ENCODE data around the gene GHRHR.

Gene GHRHR

DNA sequence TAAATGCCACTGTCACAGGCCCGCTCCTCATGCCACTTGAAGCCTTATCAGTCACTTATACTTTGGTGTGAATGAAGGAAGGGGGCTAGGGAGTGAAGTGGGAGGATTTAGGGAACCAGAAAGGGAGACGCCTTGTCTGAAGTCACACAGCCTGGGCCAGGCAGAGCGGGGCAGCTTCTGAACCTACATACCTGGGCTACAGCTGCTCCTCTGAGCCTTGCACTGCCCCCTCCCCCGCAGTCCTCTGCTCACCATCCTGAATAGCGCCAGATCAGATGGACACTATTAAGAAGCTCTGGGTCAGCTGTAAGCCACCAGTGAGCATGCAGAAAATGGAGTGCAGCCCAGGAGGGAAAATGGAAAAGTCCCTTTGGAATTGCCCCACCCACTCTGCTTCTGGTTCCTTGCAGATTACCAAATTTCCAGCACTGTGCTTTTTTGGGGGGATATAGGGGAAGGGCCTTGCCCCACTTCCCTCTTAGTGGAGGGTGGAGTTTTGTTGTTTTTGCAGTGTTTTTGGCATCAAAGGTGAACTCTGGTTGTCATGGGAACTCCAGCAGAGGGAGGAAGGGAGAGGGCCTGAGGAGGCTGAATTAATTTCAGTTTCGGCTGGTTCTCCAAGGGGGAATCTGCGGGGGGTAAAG lies 53.4 kb downstream of the GHRHR start:
- DNase-seq: no peak

DNA sequence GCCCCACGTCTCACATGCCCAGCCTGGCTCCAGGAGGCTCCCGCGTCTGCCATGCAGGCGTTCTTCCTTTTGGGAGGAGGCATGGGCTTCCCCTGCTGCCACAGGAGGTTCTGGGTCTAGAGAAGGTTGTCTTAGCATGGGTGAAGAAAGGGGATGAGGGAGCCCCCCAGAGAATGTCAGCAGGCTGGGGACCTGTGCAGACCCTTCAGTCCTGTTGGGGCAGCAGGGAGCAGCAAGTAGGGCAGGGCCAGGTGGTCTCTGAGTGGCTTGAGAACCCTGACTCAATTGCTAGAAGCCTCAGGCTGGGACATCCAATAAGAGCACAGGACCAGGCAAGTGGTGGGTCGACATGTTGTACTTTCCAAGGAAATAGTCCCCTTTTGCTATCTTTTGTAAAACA lies 54.0 kb downstream of the GHRHR start:
- no peak for DNase-seq

DNA sequence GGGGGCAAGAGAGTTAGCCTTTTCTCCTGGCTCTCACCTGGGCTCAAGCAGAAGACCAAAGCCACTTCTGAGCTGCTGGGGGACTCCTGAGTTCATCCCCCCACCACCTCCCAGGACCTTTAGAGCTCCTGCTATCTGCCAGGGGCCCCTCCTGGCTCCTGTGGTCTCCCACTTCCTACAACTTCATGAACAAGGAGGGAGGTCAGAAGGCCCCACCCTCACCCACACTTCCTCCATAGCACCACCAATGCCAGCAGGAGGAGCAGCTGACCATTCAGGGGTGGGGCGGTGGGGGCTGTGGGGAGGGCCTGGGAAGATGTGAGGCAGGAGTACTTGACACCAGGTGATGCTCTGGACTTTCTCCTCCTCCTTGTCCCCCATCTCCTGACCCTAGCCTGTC lies 55.8 kb downstream of the GHRHR start:
- no peak for DNase-seq

- DNase-seq: no peak
Measured at GRCh38 chr7:31020161-31020560, 56.4 kb downstream of the GHRHR start.

GRCh38 chr7:31020652-31021051 lies 56.9 kb downstream of the GHRHR start:
- no peak for DNase-seq

DNA sequence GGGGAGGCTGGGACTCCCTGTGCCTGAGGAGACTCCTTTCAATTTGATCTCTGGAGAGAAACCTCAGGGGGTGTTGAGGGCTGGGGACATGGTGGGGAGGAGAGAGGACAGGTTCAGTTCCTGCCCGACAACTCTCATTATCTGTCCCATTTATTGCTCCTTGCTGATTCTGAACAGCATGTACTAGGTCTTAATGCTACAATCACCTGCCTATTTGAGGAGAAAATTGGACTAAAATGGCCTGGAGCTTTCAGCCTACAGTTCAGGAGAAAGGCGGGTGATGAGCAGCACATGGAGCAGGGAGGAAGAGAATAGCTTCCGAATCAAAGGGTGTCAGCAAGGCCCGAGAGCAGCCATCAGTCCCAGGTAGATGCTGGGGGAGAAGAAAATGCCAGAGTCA lies 58.4 kb downstream of the GHRHR start:
- DNase-seq: no peak

- DNase-seq: no peak
Measured at GRCh38 chr7:31022726-31023125, 59.0 kb downstream of the GHRHR start.

GRCh38 chr7:31023877-31024276 lies 60.1 kb downstream of the GHRHR start:
- no peak for DNase-seq

- no peak for DNase-seq
Measured at GRCh38 chr7:31027161-31027965, 63.6 kb downstream of the GHRHR start.

DNA sequence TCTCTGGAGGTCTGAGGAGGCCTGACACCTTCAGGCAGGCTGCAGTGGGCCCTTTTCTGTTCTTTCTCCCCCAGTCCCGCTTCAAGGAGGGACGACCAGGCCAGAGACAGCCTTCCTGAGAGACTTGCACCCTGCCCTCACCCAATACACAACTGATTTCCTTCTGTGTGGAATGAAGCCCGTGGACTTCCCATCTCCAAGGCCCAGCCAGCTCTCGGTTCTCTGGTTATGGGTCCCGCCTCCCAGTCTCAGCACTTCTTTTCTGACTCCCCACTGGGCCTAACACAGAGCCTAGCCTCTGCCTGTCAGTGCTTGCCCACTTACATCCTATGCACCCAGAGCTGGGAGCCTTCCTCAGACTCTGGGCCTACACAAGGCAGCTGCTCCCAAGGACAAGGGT lies 64.3 kb downstream of the GHRHR start:
- no peak for DNase-seq

- DNase-seq: no peak
Measured at GRCh38 chr7:31028417-31028992, 64.8 kb downstream of the GHRHR start.
